Measurements from ENCODE around the gene ADAMTS3.

ADAMTS3 gene

DNA sequence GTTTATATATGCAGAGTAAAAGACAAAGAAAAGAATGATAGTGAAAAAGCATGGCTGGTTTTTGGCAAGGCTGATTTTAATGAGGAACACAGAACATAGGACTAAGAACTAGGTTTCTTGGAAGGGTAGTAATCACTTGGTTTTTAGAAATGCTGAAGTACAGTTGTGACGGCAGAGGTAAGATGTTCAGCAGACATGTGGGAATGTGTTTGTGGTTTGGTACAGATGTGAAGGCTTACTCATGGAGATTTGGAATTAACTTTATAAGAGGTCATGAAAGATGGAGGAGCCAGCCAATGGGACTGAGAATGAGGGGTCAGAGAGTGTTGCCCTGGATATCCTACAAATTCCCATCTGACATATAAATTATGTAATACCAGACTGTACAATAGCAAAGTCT is 293.6 kb downstream of the ADAMTS3 start:
- no peak for DNase-seq

DNA sequence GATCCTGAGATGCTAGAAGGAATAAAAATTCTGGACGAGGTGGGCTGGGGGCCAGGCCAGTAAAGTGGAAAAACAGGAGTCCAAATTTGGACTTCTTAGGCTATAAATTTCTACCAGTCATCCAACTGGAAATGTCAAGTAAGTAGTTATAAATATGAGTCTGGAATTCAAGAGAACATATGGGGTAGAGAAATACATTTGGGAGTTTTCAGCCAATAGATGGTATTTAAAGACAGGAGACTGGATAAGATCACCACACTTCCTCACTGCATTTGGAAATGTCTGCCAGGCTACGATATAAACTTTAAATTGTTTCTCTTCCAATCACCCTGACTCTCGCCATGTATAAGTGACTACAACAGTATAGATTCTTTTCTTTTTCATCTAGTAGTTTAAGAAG is 294.8 kb downstream of the ADAMTS3 start:
- no peak for DNase-seq

DNA sequence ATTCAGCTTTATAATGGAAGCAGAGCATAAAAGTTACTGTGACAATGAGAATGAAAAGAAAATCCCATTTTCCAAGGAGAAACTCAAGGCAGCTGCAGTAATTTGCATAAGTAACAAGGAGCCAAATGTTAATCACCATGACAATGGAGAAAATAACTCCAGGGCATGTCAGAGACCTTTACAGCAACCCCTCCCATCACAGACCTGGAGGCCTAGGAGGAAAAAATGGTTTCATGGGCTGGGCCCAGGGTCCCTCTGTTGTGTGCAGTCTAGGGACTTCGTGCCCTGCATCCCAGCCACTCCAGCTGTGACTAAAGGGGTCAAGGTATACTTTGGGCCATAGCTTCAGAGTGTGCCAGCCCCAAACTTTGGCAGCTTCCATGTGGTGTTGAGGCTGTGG is 313.8 kb downstream of the ADAMTS3 start:
- DNase-seq, result no peak

DNA sequence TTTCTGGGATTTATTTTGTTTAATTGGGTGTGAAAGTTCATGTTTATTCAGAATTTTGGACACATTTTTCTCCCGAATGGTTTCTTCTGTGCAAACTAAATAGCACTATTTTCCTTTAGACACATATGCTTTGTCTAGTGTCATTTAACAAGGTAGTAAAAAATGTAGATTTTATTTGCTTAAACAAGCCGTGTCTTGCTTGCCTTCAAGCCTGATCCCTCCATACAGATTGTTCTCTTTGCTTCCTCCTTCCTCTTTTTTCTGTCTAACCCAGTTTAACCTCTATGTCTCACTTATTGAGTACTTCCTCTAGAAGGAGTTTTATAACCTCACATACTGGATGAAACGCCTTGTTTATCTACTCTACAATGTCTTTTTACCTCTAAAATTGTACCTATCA is 325.4 kb downstream of the ADAMTS3 start:
- no peak for DNase-seq

DNA sequence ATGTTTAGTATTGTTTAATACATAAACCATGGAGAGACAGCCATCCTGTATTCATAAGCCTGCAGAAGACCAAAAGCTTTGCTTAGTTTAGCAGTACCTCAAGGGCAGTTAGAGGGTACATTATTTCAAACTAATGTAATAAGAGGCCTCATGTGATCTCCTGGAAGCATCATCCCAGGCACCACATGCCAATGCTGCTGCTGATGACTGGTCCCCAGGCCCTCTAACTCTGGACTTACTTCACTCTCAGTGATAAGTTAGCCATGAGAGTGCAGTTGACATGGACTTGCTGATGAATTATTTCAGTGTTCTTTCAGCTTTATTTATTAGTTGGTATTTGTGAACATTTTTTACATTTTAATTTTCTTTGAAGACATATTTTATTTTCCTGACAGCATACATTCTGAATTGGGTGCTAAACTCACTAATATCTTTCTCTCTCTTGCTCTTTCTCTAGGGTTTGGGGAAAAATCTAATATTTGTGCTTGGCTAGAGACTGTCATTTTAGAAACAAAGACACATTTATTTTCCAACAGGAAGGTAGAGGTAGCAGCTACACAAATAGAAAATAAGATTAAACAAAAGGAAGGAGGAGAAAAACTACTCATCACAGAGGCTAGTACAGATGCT is 329.4 kb downstream of the ADAMTS3 start:
- DNase-seq, result no peak
